HG02840 (cell line): ENCODE results near the gene KIF26A.

Source experiments
- ATAC-seq: cut with Tn5 transposase; IDR thresholded peaks from one replicate; pipeline ENCODE4 v1.9.1; 2021; ENCODE audit warnings: mild to moderate bottlenecking, moderate library complexity, moderate number of reproducible peaks; ENCODE audit not compliant: unreplicated experiment, low FRiP score

KIF26A gene

GRCh38 chr14:104187931-104188726, 49.7 kb downstream of the KIF26A start:
- ATAC-seq: no peak

GRCh38 chr14:104188727-104189400, 50.5 kb downstream of the KIF26A start:
- no peak for ATAC-seq

GRCh38 chr14:104189629-104190335, 51.4 kb downstream of the KIF26A start:
- no peak for ATAC-seq

- no peak for ATAC-seq
These were observed 52.1 kb downstream of the KIF26A start for GRCh38 chr14:104190396-104191000.

- ATAC-seq: no peak
These were observed 53.1 kb downstream of the KIF26A start for GRCh38 chr14:104191409-104191997.

- no peak for ATAC-seq
These were observed 53.9 kb downstream of the KIF26A start for GRCh38 chr14:104192146-104192882.

GRCh38 chr14:104192883-104193245, 54.5 kb downstream of the KIF26A start:
- ATAC-seq: no peak

- ATAC-seq: no peak
These were observed 55.6 kb downstream of the KIF26A start for GRCh38 chr14:104194016-104194415.

- no peak for ATAC-seq
These were observed 56.3 kb downstream of the KIF26A start for GRCh38 chr14:104194716-104195115.

GRCh38 chr14:104195361-104195760, 57.0 kb downstream of the KIF26A start:
- no peak for ATAC-seq

- ATAC-seq: no peak
These were observed 57.5 kb downstream of the KIF26A start for GRCh38 chr14:104195878-104196277.

GRCh38 chr14:104196461-104197140, 58.2 kb downstream of the KIF26A start:
- ATAC-seq: no peak

GRCh38 chr14:104197449-104198247, 59.3 kb downstream of the KIF26A start:
- no peak for ATAC-seq

GRCh38 chr14:104199266-104199895, 61.0 kb downstream of the KIF26A start:
- no peak for ATAC-seq

GRCh38 chr14:104200106-104200505, 61.7 kb downstream of the KIF26A start:
- ATAC-seq: no peak

- no peak for ATAC-seq
These were observed 62.2 kb downstream of the KIF26A start for GRCh38 chr14:104200591-104200990.

- ATAC-seq: no peak
These were observed 62.7 kb downstream of the KIF26A start for GRCh38 chr14:104201063-104201462.

- no peak for ATAC-seq
These were observed 63.1 kb downstream of the KIF26A start for GRCh38 chr14:104201496-104201895.
